ENCODE data around the gene NFIX. TPM values are rescaled to one million over a fixed set of nuclear protein-coding genes. Genes with fewer than 3 reads are reported as not detected.

NFIX gene
- total RNA-seq, 2 donors from 2014 or later, result 0.31 to 0.89 TPM

DNA sequence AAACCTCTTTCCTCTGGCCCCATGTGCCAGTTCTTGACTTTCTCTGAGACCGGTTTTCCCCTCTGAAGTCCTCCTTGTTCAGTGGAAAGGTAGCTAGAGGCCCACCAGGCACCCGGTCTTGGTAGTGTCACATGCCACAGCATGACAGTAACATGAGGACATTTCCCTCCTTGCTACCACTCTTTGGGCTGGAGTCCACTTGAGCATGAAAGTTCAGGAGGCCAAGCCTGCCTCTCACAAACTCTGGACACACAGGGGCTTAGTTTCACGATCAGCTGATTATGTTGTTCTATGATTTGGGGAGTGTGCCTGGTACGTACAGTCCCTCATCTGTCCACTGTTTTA is 45.6 kb downstream of the NFIX start:
- ATAC-seq, result no peak

DNA sequence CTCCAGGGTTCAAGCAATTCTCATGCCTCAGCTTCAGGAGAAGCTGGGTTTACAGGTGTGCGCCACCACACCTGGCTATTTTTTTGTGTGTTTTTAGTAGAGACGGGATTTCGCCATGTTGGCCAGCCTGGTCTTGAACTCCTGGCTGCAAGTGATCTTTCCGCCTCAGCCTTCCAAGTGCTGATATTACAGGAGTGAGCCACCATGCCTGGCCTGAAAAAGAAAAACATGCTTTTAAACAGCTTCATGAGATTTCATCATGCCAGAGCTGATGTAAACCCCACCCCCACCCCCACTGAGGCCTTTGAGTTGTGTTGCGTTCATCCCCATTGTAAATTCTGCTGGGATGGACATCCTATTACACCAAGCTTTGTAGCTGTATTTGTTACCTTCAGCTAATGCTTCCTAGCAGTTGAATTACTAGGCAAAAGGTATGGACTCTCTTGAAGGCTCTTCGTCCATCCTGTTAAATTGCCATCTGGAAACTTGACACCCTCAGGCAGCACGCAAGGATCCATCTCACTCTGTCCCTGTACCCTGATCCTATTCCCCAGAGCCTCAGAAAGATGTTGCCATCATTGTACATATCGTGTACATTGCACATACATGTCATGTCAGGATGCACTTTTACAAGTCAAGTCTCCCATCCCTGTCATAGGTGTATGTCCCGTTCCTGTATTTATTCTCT is 47.3 kb downstream of the NFIX start:
- ATAC-seq (no peak), DNase-seq (ENCODE audit: low spot score) (no peak)
- no peaks in the 10 kb centered on the region for H3K36me3 Mint-ChIP-seq
- H3K27me3 Mint-ChIP-seq, result peaks cover 0 to 8% of the 10 kb centered on the region in 2 donors
- H3K27ac Mint-ChIP-seq, result no peak overlapping the region
- H3K9me3 Mint-ChIP-seq, result no peaks in the 10 kb centered on the region
- peaks cover 25 to 39% of the 10 kb centered on the region in 2 donors for H3K4me1 Mint-ChIP-seq (ENCODE audit: low read depth in 2 of 2)
- no peak overlapping the region for H3K4me3 Mint-ChIP-seq

More for the DNA sequence above, 45.6 kb downstream of the NFIX start:
- Mint-ChIP-seq H3K9me3 (no peaks in the 10 kb centered on the region), H3K36me3 (no peaks in the 10 kb centered on the region), H3K4me1 (ENCODE audit: low read depth in 2 of 2) (peaks cover 35 to 37% of the 10 kb centered on the region in 2 donors), H3K4me3 (no peak overlapping the region), H3K27me3 (peaks cover 0 to 12% of the 10 kb centered on the region in 2 donors), H3K27ac (no peak overlapping the region)
- DNase-seq (ENCODE audit: low spot score), result no peak

DNA sequence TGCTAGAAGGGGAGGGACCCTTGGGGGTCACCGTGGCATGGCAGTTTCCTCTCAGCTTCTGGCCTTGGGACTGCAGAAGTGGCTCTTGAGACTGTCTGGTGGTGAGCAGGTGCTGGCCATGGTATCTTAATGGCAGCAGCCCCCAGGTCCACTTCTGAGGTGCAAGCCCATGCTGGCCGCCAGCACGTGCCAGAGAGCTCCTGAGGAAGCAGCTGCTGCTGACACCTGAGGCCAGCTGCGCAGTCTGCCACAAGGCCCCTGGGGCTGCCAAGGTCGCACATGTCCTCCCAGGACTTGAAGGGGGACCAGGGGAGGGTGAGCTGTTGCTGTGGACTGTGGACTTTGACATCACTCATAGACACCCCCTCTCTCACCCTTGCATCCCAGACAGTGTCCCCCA is 48.0 kb downstream of the NFIX start:
- Mint-ChIP-seq H3K9me3 (no peaks in the 10 kb centered on the region), H3K27ac (no peak overlapping the region), H3K4me3 (no peak overlapping the region), H3K4me1 (ENCODE audit: low read depth in 2 of 2) (peaks cover 25 to 45% of the 10 kb centered on the region in 2 donors), H3K36me3 (no peaks in the 10 kb centered on the region), H3K27me3 (peaks cover 0 to 11% of the 10 kb centered on the region in 2 donors)
- no peak for DNase-seq (ENCODE audit: low spot score)
- no peak for ATAC-seq

DNA sequence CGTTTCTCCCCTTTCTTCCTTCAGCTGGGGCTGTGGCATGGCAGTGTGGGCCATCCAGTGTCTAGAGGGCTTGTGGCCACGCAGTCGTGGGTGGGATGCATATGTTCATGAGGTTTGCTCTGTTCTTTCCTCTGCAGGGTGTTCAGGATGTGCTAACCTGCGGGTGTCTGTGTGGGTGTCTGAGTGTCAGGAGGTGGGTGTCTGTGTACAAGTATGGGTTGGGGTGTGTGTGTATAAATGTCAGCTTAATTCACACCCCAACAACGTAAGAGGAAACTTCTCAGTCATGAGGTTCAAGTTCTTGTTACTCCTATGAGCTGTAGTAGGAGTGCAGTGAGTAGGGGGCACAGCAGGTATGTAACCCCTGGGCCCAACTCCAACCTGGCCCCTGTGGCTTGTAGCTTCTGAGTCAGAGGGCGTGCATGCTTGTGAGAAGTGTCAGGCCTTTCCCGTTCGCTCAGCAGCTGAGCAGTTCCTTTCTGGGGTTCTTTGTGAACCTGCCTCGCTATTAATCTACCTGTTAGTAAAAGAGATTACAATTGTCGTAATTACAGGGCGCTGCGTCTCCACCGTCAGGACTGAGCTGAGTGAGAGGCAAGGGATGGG is 49.1 kb downstream of the NFIX start:
- Mint-ChIP-seq H3K27me3 (peaks cover 0 to 11% of the 10 kb centered on the region in 2 donors), H3K4me1 (ENCODE audit: low read depth in 2 of 2) (peaks cover 25 to 45% of the 10 kb centered on the region in 2 donors), H3K27ac (peak overlapping the region; percentile 5 to 75), H3K36me3 (no peaks in the 10 kb centered on the region), H3K4me3 (peak overlapping the region; percentile 61), H3K9me3 (no peaks in the 10 kb centered on the region)
- peak; percentile 91 for ATAC-seq
- peak; percentile 81 for DNase-seq (ENCODE audit: low spot score)

DNA sequence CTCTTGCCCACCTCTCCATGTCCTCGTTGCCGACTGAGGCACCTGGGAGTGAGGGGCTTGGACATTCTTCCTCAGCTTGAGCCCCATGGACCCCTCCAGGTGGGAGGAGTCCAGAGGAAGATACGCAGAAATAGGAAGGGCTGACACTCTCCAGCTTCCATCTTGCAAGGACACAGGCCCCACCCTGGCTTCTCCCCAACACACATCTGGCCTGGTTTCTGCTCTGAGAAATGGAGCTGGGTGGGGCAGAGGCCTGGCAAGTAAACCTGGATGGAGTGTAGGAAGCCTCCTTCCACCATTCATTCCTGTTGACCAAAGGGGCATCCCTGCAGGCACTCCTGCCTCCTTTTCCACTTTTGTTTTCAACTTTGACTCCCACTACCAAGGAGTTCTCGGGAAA is 50.5 kb downstream of the NFIX start:
- no peak overlapping the region for H3K4me3 Mint-ChIP-seq

DNA sequence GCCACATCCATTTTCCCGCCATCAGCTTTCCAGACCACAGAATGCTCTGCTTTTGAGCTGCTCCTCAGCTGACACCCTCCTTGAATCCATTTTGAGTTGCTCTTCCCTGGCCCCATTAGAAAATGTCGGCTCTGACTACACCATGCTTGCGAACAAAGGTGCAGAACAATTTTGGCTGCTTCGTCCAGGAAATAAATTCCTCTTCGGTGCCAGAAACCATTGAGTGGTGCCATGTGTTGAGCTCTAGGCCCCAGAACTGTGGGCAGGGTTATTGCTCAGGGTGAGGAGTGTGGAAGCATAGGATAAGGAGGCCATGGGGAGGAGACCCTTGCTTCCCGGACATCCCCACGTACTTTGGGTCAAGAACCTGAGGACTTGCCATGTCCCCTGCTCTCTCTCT is 52.1 kb downstream of the NFIX start:
- no peak for DNase-seq (ENCODE audit: low spot score)
- no peaks in the 10 kb centered on the region for H3K36me3 Mint-ChIP-seq
- peak overlapping the region in 1 of 2 donors; percentile 26 for H3K27ac Mint-ChIP-seq
- no peak for ATAC-seq
- H3K4me1 Mint-ChIP-seq (ENCODE audit: low read depth in 2 of 2), result peaks cover 31 to 51% of the 10 kb centered on the region in 2 donors
- H3K27me3 Mint-ChIP-seq, result peaks cover 12 to 18% of the 10 kb centered on the region in 2 donors
- H3K9me3 Mint-ChIP-seq, result no peaks in the 10 kb centered on the region
- no peak overlapping the region for H3K4me3 Mint-ChIP-seq

More for the DNA sequence above, 50.5 kb downstream of the NFIX start:
- peaks cover 25 to 45% of the 10 kb centered on the region in 2 donors for H3K4me1 Mint-ChIP-seq (ENCODE audit: low read depth in 2 of 2)
- ATAC-seq, result no peak
- peaks cover 4 to 11% of the 10 kb centered on the region in 2 donors for H3K27me3 Mint-ChIP-seq
- no peaks in the 10 kb centered on the region for H3K36me3 Mint-ChIP-seq
- H3K27ac Mint-ChIP-seq, result peak overlapping the region in 1 of 2 donors; percentile 17
- no peaks in the 10 kb centered on the region for H3K9me3 Mint-ChIP-seq
- DNase-seq (ENCODE audit: low spot score), result no peak

DNA sequence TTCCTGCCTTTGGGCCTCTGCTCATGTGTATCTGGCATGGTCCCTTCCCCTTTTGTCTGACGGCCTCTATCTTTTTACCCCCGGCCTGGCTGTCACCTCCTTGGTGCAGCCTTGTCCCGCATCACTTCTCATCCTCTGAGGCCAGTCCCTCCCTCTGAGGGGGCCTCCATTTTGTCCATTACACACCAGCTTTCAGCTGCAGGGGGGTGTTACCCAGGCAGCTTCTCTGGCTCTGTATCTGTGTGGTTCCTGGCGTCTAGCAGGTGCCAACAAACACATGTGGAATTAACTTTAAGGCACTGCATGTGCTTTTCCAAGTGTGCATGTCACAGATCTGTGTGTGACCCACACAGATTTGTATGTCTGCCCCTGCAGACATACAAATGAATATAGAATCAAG is 55.0 kb downstream of the NFIX start:
- DNase-seq (ENCODE audit: low spot score), result no peak
- no peak overlapping the region for H3K27ac Mint-ChIP-seq
- H3K36me3 Mint-ChIP-seq, result no peaks in the 10 kb centered on the region
- H3K27me3 Mint-ChIP-seq, result peaks cover 12 to 25% of the 10 kb centered on the region in 2 donors
- ATAC-seq, result no peak
- H3K4me1 Mint-ChIP-seq (ENCODE audit: low read depth in 2 of 2), result peaks cover 6 to 25% of the 10 kb centered on the region in 2 donors
- no peak overlapping the region for H3K4me3 Mint-ChIP-seq
- no peaks in the 10 kb centered on the region for H3K9me3 Mint-ChIP-seq

DNA sequence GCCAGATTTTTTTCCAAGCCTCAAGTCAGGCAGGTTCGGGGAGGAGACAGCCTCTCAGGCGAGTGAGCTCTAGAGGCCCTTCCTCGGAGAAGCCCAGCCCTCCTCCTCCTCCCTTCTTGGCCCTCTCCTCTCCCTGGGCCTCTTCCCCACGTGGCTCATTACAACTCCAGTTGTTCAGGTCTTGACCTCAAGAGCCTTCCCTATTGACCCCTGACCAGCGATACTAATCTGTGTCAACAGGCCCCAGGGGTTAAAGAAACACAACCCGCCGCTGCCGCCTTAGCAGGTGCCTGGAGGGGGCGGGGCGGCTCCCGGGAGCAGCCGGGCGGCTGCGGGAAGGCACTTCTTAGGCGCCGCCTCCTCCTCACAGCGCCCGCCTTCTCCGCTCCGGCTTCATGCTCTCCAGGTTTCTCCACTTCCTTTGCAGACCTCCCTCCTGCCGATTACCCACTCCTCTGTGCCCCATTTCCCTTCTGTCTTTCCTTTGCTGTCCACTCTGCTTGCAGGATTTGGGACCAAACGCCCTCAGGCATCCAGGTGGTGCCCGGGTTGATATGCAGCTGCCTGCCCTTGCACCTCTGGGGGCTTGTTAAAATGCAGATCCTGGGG is 56.4 kb downstream of the NFIX start:
- peak in 1 of 2 donors; percentile 28 for ATAC-seq
- Mint-ChIP-seq H3K4me3 (no peak overlapping the region), H3K9me3 (no peaks in the 10 kb centered on the region), H3K36me3 (no peaks in the 10 kb centered on the region), H3K27ac (no peak overlapping the region), H3K4me1 (ENCODE audit: low read depth in 2 of 2) (peaks cover 6 to 14% of the 10 kb centered on the region in 2 donors), H3K27me3 (peaks cover 12 to 24% of the 10 kb centered on the region in 2 donors)
- DNase-seq (ENCODE audit: low spot score), result no peak

DNA sequence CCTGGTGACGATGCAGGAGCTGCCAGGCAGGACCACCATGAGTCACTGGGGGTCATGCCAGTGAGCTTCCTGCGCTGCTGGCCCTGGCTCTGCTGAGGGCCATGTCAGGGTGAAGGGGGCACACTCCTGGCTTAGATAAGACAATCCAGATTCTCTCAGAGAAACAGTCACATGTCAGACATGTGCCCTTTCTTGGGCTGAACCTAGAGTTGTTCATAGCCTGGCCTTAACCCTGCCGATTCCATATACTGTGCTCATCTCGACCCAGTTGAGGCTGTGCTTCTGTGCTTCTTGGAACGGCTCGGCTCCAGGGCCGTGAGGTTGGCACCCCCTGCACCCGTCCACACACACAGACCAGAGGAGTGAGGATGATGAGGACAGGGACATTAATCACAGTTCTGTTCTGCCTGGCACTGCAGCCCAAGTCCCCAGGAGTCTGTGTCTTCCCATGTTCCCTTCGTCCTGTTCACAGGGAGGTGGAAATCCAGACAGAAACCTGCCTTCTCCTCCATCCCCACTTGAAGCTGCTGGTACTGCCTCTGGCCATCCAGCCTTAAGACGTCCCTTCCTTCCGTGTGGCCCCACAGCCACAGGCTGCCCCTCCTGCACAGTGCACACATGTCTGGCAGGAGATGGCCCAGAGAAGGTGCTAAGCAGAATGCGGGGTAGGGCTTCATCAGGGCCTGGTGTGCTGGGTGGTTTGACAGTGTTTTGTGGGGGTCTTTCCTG is 57.3 kb downstream of the NFIX start:
- H3K9me3 Mint-ChIP-seq, result no peaks in the 10 kb centered on the region
- ATAC-seq (no peak), DNase-seq (ENCODE audit: low spot score) (no peak)
- H3K4me1 Mint-ChIP-seq (ENCODE audit: low read depth in 2 of 2), result peaks cover 6 to 12% of the 10 kb centered on the region in 2 donors
- H3K27ac Mint-ChIP-seq, result no peak overlapping the region
- no peak overlapping the region for H3K4me3 Mint-ChIP-seq
- no peaks in the 10 kb centered on the region for H3K36me3 Mint-ChIP-seq
- H3K27me3 Mint-ChIP-seq, result peaks cover 12 to 24% of the 10 kb centered on the region in 2 donors

DNA sequence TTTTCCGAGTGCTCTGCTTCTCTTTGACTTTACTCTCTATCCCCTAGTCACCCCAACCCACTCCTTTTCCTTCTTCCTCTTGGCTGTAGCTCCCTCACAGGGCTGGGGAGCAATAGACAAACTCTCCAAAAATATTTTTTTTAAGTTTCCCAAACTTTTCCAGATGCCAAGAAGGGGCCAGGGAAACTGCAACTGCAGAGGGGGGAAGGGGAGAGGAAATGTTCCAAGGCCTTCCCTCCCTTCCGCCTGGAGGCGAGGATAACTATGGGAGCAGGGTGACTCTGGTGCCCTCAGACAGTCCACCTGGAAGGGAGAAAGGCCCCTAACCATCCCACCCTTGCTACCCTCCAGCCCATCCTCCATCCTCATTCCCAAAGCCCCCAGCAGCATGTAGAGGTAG is 58.0 kb downstream of the NFIX start:
- ATAC-seq, result no peak
- Mint-ChIP-seq H3K4me1 (ENCODE audit: low read depth in 2 of 2) (peaks cover 6 to 7% of the 10 kb centered on the region in 2 donors), H3K27me3 (peaks cover 12 to 22% of the 10 kb centered on the region in 2 donors), H3K9me3 (no peaks in the 10 kb centered on the region), H3K27ac (no peak overlapping the region), H3K4me3 (no peak overlapping the region), H3K36me3 (no peaks in the 10 kb centered on the region)
- DNase-seq (ENCODE audit: low spot score), result no peak

DNA sequence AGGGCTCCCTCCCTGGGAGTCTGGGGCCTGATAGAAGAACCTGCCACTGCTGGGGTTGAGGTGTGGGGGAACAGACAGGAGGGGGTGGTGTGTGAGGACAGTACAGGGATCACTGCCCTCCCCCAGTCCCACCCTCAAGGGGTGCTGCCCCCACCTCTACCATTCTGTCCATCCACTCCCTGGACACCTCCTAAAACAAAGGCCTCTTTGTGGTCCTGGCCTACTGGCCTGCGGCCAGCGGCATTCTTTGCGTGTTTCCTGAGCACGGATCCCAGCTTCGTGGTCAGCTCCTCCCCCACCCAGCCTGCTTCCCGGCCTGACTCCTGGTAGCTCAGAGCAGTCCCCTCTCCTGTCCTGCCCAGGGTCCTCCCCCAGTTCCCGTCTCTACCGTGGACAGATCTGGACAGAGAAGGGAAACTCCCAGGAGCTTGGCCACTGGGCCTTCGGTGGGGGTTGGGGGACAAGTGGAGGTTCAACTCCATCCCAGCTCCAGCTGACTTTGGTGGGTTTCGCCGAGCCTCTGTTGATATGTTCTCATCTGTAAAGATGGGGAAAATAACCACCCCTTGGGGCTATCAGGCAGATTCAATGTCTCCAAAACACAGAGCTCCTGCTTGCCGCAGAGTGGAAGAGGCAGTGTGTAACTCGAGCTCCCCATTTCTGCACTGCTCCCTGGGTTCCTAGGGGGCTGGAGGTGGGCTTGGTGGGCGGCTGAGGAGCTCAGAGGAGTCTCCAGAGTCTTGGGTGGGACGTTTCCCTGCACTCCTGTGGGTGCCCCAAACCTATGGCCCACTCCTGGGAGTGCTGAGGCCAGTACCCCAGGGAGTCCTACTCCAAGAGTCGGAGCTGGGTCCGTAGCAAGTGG is 58.7 kb downstream of the NFIX start:
- H3K27me3 Mint-ChIP-seq, result peaks cover 12 to 21% of the 10 kb centered on the region in 2 donors
- no peaks in the 10 kb centered on the region for H3K36me3 Mint-ChIP-seq
- ATAC-seq (peak in 1 of 2 donors; percentile 7), DNase-seq (ENCODE audit: low spot score) (no peak)
- peaks cover 6% of the 10 kb centered on the region in 2 donors for H3K4me1 Mint-ChIP-seq (ENCODE audit: low read depth in 2 of 2)
- H3K9me3 Mint-ChIP-seq, result no peaks in the 10 kb centered on the region
- H3K27ac Mint-ChIP-seq, result no peak overlapping the region
- no peak overlapping the region for H3K4me3 Mint-ChIP-seq

DNA sequence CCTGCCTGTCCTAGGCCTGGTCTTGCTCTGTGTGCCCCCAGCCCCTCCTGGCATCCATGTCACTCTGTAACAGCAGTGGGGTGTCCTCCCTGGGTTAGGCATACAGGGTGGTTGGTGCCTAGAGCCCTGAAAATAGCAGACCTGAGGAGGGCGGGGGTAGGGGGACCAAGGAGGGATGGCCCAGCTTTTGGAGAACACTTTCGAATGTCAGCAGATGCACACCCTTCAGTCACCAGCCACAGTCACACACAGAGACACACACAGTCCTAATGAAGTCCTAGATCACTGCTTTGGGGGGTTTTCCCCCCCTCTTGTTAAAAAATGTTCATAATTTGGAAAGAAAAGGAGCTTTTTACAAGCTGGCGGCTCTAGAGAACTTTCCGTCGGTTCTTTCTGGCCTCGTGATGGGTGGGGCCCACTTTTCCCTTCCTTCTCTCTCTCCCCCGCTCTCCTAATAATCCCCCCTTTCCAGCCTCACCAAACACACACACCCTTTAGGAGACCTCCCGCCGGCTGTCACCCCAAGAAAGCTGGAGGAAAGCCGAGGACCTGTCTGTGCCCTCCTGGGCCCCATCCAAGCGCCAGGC is 59.4 kb downstream of the NFIX start:
- Mint-ChIP-seq H3K4me1 (ENCODE audit: low read depth in 2 of 2) (peaks cover 6% of the 10 kb centered on the region in 2 donors), H3K27ac (no peak overlapping the region), H3K4me3 (no peak overlapping the region), H3K27me3 (peaks cover 12 to 23% of the 10 kb centered on the region in 2 donors), H3K9me3 (no peaks in the 10 kb centered on the region), H3K36me3 (no peaks in the 10 kb centered on the region)
- ATAC-seq (peak in 1 of 2 donors; percentile 10), DNase-seq (ENCODE audit: low spot score) (no peak)

Data from natural killer cell treated with Interleukin-12 subunit alpha and Interleukin-12 subunit beta and Interleukin-15 and Interleukin-18, amount 100 ng/mL, for 72 hours (primary cell).